HuH-7.5 (cell line): ENCODE data around the gene PGLYRP4.
"Not testable (repeated sequence)": the region's sequence is repeated elsewhere in the genome, so short reads cannot be mapped to it uniquely, and the experiment has no call there.

Source experiments
- DNase-seq: peaks from one replicate; pipeline ENCODE4 v3.0.0; 2011; ENCODE audit warnings: low spot score

Gene PGLYRP4

DNA sequence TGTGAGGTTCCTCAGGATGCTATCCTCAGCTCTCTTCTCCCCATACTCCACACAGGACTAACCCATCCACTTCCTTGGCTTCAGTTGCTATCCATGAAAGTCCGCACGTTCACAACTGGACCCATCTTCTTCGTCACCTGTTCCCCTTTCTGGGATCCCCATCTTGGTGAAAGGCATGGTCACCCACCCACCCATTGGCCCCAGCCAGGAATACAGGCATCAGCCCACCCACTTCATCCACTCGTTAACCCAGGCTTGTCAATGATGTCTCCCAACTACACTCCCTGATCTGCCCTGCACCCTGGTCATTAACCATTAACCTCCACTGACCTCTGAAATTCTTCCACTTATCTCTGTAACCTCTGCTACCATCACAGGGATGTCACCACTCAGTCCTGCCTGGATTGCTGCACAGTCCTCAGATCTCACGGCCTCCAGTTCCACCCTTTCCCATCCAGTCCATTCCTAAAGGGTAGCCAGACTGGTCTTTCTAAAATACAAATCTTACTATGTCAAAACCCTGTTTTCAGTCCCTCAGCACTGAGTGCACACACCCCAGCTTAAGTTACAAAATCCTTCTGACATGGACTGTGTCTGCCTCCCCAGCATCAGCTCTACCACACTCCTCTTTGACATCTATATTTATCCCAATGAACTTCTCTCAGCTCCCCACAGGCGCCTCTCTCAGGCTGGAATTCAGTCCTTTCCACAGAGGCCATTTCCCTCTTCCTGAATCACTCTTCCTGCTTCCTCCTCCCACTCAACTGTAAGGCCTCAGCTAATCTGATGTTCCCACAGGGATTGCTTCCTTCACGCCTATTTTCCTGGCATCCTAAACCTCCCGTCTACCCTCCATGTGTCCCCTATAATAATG, 10.4 kb downstream of the PGLYRP4 start:
- no peak for DNase-seq

GRCh38 chr1:153336650-153337049, 12.0 kb downstream of the PGLYRP4 start:
- DNase-seq = no peak

DNA sequence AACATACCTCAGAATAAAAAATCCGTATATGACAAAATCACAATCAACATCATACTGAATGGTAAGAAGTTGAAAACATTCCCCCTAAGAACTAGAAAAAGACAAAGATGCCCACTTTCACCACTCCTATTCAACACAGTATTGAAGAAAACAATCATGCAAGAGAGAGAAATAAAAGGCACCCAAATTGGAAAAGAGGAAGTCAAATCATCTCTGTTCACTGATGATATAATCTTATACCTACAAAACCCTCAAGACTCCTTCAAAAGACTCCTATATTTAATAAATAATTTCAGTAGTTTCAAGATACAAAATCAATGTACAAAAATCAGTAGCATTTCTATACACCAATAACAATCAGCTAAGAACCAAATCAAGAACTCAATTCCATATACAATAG, 14.7 kb downstream of the PGLYRP4 start:
- no peak for DNase-seq

- DNase-seq = no peak
Observed at GRCh38 chr1:153324912-153325311, 23.7 kb downstream of the PGLYRP4 start.

DNA sequence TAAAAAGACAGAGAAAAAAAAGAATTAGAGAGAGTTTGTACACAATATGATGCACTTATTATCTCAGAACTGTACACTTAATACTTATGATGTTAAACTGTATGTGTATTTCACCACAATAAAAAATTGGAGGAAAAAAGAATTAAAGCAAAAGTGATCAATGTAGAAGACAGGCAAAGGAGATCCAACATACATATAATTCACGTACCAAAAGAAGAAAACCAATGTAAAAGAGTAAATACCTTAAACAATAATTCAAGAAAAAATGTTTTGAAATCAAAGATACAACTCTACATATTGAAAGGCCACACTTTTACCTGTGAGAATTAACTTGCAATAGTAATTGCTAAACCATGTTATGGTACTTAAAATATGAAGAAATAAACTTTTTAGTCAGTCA, 26.1 kb downstream of the PGLYRP4 start:
- DNase-seq = no peak

- DNase-seq = not testable (repeated sequence)
Observed at GRCh38 chr1:153318145-153318544, 30.5 kb downstream of the PGLYRP4 start.

GRCh38 chr1:153316013-153316412, 32.6 kb downstream of the PGLYRP4 start:
- DNase-seq = not testable (repeated sequence)

- DNase-seq = not testable (repeated sequence)
Observed at GRCh38 chr1:153314388-153314787, 34.3 kb downstream of the PGLYRP4 start.

DNA sequence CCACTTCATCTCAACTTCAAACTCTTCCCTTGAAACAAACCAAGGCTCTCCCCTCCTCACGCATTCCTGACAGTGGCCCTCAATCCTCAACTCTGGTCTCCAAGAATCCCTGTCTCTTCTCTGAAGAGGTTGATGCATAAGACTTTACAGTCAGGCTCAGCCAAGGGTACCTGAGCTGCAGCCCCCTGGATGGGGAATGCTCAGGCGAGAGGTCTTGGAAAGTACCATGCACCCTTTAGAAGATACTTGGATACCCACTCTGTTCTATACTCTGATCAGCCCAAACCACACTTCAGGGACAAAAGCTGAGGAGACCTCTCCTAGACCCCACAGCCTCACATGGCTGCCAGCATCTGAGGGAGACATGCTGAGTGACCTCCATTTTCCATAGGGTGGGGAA, 35.4 kb downstream of the PGLYRP4 start:
- DNase-seq = no peak

GRCh38 chr1:153312570-153313186, 36.0 kb downstream of the PGLYRP4 start, which contains the start of gene PGLYRP3:
Gene PGLYRP3, minus strand, starts transcription at chr1:153312952. Its CDS starts 2,287 bp downstream, at chr1:153310665.
- DNase-seq = no peak

DNA sequence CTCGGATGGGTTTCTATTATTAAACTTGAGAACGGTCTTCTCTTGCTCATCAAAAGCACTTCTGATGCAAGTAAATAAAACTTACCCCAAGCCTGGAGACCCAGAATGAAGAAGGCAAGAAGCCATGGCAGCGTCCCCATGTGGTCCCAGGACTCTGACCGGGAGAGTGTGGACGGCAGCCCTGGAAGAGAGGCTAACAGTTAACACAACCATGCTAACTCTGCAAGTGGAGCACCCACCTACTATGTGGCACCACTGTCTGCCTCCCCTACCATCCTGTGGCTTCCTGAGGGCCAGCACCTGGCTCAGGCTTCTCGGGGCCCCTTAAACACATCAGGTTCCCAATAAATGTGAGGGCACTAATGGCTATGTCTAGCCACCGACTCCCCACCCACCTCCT, 38.1 kb downstream of the PGLYRP4 start:
- DNase-seq = no peak

GRCh38 chr1:153309441-153309840, 39.2 kb downstream of the PGLYRP4 start:
- DNase-seq = no peak

GRCh38 chr1:153308540-153308939, 40.1 kb downstream of the PGLYRP4 start:
- DNase-seq = no peak

GRCh38 chr1:153307221-153307600, 41.4 kb downstream of the PGLYRP4 start:
- DNase-seq = no peak

DNA sequence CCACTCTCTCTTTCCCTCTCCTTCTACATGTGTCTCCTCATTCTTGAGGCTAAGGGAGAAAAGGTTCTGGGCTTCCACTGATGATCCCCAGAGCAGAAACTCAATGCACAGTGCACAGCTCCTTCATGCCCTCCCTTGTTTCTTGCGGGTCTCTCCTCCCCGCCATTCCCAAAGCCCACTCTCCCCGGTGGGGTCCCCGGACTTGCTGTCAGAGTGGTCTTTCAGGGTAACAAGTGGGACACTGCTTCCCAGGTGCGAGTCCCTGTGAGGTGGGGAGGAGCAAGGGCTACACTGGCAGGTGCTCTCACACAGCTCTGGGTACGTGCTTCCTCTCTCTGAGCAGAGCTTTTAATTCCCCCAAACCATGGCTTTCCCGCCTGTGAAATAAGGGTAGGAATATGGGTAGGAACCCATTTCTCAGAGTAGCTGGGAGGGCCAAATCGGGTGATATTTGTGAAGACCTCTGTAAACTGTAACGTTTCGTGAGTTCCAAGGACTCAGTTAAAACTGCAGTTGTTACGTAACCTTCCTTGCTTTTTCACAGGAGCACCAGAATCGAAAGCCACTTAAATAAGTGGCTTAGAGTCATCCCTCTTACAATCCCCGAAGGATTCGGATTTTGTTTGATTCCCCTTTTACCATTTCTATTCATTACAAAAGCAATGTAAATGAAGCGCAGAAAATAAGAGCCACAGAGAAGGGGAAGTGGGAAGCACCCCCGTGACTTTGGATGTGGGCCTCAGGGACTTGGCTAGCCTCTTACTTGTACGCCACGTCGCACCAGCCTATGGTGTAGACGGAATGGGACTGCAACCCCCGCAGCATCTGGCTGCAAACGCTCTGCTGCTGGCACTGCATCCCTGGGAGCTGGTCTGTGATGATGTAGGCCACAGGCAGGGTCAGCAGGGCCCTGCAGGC, 42.1 kb downstream of the PGLYRP4 start:
- no peak for DNase-seq

GRCh38 chr1:153305682-153306081, 43.0 kb downstream of the PGLYRP4 start:
- DNase-seq = no peak

DNA sequence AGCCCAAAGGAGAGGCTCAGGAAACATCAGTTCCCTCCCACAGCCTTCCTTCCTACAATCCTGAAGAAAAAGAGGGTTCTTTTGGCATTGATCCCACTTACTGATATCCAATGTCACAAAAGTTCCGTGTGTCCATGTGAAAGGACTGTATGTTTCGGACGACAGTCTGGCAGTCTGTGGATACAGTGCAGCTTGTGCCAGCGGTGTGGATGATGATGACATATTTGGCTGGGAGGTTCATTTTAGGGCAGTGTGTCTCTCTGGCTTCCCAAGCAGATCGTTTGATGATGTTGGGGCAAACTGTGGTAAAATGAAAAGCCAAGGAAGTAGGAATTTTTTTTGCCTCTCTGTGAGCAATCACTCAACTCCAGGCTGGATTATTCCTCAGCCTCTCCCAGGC, 46.3 kb downstream of the PGLYRP4 start:
- DNase-seq = no peak

DNA sequence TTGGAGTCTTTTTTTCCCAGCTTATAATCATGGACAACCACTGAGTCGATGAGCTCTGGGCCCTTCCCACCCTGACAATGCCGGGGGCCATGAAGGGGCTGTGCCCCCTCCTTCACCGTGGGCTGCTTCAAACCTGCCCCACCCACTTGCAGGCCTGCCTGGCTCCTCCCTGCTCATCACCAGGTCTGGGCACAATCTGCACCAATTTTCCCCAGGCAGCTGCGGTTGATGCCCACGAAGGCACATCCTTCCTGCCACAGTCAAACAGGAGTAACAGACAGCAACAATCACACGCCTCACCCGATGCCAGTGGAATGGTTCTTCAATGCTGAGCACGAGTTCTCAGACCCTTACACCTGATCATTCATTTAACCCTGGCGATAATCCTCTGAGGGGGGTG, 54.8 kb downstream of the PGLYRP4 start:
- DNase-seq = no peak

GRCh38 chr1:153293480-153293775, 55.2 kb downstream of the PGLYRP4 start:
- no peak for DNase-seq

- DNase-seq = no peak
Observed at GRCh38 chr1:153292740-153293479, 55.7 kb downstream of the PGLYRP4 start.

- DNase-seq = no peak
Observed at GRCh38 chr1:153292185-153292584, 56.5 kb downstream of the PGLYRP4 start.

DNA sequence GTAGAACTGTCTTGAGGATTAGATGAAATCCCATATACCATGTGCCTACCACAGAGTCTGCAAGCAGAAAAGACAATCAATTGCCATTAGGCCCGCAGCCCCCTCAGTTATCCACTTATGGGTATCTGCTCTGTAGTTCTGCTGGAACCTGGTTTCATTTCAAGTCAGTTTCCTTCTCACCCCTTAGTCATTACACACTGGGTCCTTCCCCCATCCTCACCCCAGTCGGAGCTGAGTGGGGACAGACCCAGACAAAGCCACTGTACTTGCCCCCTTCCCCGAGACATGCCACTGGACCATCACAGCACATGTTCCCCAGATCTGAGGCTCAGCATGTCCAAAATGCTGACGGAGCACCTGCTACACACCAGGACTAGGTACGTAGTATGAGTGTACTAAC, 57.1 kb downstream of the PGLYRP4 start:
- no peak for DNase-seq
